Measurements from ENCODE around the gene GSN.

DNA sequence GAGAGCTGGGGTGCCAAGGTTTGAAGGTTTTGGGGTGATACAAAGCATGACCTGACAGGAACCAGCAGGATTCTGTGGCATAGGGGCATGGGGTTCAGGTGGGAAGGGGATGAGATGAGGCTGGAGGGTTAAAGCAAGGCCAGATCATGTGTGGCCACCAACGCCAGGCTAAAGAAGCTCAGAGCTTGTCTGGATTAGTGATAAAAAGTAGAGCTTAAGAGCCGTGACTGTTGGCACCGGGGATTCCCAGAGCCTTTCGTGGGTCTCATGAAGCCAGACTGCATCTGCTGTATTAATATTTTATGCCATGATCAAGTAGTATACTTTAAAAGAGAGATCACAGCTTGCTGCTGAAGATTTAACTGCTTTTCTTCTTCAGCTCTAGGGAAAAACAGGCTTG, 8.5 kb upstream of the GSN start:
- TF ChIP-seq, protein P1, sequence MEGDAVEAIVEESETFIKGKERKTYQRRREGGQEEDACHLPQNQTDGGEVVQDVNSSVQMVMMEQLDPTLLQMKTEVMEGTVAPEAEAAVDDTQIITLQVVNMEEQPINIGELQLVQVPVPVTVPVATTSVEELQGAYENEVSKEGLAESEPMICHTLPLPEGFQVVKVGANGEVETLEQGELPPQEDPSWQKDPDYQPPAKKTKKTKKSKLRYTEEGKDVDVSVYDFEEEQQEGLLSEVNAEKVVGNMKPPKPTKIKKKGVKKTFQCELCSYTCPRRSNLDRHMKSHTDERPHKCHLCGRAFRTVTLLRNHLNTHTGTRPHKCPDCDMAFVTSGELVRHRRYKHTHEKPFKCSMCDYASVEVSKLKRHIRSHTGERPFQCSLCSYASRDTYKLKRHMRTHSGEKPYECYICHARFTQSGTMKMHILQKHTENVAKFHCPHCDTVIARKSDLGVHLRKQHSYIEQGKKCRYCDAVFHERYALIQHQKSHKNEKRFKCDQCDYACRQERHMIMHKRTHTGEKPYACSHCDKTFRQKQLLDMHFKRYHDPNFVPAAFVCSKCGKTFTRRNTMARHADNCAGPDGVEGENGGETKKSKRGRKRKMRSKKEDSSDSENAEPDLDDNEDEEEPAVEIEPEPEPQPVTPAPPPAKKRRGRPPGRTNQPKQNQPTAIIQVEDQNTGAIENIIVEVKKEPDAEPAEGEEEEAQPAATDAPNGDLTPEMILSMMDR (IDR thresholded peaks at IDR 0.05): no peak
- TF ChIP-seq POLR2A (IDR thresholded peaks at IDR 0.05): no peak

Data from heart left ventricle (tissue), 13 donors.